Epithelial cell of esophagus (primary cell): ENCODE measurements around the gene MPPED2.

ENCODE experiments used
- DNase-seq: peaks from one replicate; pipeline ENCODE4 v3.0.0; 2010; ENCODE audit warnings: low read depth
- H3K4me3 ChIP-seq: 2 replicates; pipeline ENCODE4 v1.5.1; 2011; ENCODE audit warnings: mild to moderate bottlenecking, low read length, control low read depth
- TF ChIP-seq, protein P1 (sequence below): IDR thresholded peaks from 2 replicates; pipeline ENCODE4 v1.5.1; 2011; ENCODE audit warnings: low read depth, mild to moderate bottlenecking, low read length, control low read depth, inconsistent platforms; ENCODE audit not compliant: insufficient read depth; ENCODE audit errors: missing control alignments

Gene MPPED2

DNA sequence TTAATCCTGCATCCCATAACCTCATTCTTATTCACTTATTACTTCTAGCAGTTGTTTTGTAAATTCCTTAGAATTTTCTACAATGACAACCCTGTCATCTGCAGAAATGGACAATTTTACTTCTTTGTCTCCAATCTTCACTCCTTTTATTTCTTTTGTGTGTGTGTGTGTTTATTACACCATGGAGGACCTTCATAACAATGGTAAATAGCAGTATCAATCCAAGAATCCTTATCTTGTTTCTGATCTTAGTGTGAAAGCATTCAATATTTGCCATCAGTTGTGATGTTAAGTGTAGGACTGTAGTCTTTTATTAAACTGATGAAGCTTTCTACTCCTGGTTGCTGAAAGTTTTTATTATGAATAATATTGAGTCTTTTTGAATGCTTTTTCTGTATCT lies 109.1 kb downstream of the MPPED2 start:
- H3K4me3 ChIP-seq: no peak overlapping the region
- TF ChIP-seq, protein P1, sequence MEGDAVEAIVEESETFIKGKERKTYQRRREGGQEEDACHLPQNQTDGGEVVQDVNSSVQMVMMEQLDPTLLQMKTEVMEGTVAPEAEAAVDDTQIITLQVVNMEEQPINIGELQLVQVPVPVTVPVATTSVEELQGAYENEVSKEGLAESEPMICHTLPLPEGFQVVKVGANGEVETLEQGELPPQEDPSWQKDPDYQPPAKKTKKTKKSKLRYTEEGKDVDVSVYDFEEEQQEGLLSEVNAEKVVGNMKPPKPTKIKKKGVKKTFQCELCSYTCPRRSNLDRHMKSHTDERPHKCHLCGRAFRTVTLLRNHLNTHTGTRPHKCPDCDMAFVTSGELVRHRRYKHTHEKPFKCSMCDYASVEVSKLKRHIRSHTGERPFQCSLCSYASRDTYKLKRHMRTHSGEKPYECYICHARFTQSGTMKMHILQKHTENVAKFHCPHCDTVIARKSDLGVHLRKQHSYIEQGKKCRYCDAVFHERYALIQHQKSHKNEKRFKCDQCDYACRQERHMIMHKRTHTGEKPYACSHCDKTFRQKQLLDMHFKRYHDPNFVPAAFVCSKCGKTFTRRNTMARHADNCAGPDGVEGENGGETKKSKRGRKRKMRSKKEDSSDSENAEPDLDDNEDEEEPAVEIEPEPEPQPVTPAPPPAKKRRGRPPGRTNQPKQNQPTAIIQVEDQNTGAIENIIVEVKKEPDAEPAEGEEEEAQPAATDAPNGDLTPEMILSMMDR: no peak
- DNase-seq: no peak

DNA sequence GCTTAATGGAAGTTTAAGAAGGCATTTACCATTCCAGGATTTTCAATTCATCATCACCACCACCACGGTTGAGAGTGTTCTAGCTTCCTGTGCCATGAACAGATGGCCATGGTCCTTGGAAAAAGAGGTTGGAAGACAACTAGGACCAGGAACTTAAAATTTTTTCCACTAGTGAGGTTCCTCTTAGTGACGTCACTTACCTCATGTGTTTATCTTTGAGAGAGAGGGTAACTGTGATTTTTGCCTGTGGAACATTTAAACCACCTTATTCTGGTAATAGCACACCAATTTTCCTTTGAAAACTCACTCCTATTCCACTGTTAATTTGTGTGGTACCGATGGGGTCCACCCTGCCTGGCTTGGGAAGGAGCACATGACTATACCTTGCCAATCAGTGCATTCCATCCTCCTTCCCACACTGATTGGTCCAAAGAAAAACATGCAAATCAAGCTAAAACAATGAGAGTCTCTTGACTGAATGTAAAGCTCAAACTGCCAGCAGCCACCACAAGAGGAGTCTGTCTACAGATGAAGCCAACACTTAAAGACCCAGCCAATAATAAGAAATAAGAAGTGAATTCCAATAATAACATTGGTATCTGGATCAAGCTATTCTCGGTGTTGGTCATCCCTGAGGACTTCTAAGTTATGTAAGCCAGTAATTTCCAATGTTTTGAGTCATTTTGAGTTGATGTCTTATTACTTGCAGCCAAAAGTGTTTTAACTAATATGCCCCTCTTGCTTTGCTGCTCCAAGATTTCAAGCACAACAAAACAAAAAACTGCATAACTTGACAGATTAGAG lies 111.8 kb downstream of the MPPED2 start:
- DNase-seq: no peak
- TF ChIP-seq, protein P1: no peak
- H3K4me3 ChIP-seq: no peak overlapping the region

DNA sequence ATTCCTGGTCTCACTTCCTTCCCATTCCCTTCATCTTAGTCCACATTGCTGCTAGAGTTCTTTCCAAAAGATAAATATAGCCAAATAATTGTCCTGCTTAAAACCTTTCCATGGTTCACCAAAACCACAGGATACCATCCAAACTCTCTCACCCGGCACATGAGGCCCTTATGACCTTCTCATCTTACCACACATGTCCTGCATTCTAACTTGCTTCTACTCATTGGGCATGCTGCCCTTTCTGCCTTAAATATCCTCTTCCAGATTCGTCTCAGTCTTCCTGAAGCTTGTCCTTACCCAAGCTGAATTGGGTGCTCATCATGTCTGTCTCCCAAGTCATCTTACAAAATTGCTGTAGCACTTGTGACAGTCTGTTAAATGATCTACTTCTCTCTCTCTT lies 114.9 kb downstream of the MPPED2 start:
- no peak overlapping the region for H3K4me3 ChIP-seq
- DNase-seq: no peak
- TF ChIP-seq, protein P1: no peak

DNA sequence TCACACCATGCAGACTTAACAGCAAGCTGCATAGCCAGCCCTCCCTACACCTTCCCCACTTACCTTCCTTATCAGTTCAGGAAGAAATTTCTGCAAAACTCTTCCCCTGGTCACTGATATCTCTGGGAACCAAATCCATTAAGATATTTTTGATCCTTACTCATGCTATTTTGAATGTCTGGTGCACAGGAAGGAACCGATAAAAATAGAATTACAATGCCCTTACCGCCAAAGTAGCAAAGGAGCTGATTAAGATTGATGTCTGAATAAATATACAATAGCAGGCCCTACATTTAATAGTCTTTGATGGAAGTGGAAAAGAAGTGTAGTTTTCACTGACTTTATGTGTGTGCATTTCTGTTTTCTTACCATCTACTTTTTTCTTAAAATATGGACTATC lies 117.3 kb downstream of the MPPED2 start:
- no peak overlapping the region for H3K4me3 ChIP-seq
- TF ChIP-seq, protein P1: no peak
- no peak for DNase-seq

DNA sequence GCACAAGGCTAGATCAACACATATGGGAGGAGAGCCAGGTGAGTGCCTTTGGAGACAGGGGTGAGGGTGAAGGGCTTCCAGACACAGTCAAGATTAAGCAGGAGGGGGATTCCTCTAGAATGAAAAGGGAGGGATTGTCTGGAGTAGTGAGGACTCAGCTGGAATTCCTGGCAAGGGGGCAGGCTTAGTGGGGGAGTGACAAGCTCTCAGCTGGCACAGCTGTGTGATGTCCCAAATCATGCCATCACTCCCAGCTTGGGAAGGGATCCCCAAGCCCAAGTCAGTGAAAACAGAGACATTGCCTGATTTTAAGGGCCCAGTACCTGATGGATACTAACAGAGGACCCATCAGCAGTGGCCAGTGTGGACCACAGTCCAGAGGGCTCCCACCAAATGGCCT lies 119.0 kb downstream of the MPPED2 start:
- DNase-seq: no peak
- H3K4me3 ChIP-seq: no peak overlapping the region
- TF ChIP-seq, protein P1: no peak

DNA sequence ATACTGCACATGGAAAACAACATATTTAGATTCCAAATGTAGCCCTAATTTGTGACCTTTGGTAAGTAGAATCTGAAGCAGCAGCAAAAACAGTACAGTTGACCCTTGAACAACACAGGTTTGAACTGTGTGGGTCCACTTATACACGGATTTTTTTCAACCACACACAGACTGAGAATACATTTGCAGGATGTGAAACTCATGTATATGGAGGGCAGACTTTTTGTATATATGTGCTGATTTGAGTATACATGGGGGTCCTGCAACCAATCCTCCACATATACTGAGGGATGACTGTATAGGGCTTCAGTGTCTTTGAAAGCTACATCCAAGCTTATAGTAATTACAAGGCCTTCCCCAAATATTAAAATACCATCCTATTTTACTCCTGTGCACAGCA lies 120.5 kb downstream of the MPPED2 start:
- DNase-seq: no peak
- TF ChIP-seq, protein P1: no peak
- no peak overlapping the region for H3K4me3 ChIP-seq

DNA sequence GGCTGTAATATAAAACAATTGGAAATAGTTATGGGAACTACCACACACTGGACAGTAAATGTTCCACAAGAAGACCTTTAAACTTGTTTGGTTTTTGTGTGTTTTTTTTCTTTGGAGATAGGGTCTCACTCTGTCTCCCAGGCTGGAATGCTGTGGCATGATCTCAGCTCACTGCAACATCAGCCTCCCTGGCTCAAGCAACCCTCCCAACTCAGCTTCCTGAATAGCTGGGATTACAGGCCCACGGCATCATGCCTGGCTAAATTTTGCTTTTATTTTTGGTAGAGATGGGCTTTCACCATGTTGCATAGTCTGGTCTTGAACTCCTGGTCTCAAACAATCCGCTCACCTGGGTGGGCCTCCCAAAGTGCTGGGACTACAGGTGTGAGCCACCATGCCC lies 121.0 kb downstream of the MPPED2 start:
- TF ChIP-seq, protein P1: no peak
- H3K4me3 ChIP-seq: no peak overlapping the region
- DNase-seq: no peak
